LNCaP clone FGC (cell line): Measurements from ENCODE around the gene PLCG2.
"Not testable (repeated sequence)": the region's sequence is repeated elsewhere in the genome, so short reads cannot be mapped to it uniquely, and the experiment has no call there.

Source experiments
- DNase-seq: peaks from one replicate; pipeline ENCODE4 v3.0.0-alpha.2; 2011; ENCODE audit warnings: low read depth
- H3K4me3 ChIP-seq: 2 replicates; pipeline ENCODE4 v1.5.1; 2011; ENCODE audit warnings: mild to moderate bottlenecking, low read depth, low read length, control low read depth
- CTCF ChIP-seq: IDR thresholded peaks from 2 replicates; pipeline ENCODE4 v1.5.1; 2012; ENCODE audit warnings: mild to moderate bottlenecking; ENCODE audit not compliant: control insufficient read depth, insufficient read depth; ENCODE audit errors: extremely low read depth

The PLCG2 gene

DNA sequence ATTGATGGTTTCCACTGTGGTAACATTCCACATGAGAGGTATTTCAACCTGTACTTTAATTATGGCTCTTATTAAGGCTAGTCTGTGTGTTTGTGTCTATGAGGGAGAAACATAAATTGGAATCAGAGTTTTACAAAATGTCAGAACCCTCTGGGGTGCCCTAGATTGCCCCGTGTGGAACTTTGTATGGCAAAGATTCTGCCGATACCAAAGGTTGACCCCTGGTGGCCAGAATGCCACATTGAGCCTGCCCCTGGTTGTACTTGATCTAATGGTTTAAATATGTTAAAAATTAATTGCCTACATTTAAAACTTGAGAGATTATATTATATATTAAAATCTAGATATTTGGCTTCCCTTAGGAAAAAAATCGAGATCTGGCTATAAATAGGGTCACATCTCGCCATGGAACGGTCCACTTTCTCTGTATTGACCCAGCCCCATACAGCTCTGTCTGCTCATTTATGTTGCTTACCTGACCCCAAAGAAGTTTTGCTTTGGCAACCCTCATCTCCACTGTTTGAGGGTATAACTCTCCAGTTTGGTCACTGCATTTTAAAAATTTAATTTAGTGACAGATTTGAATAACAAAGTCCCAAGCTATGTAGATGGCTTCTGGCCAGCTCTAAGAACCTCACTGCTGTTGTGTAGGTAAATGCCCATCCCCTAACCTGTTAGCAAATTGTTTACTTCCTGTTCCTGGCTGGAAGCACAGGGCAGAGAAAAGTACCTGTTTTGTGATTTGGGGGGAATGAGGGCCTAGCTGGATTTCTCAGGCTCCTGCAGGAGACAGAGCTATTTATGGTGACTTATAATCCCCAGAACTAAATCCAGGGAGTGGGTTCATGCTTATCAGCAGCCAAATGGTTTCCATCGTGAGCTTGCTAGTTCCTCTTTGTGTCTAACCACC lies 95.0 kb downstream of the PLCG2 start:
- no peak overlapping the region for H3K4me3 ChIP-seq
- peak; percentile 75 for TF ChIP-seq CTCF
- DNase-seq, result no peak

GRCh38 chr16:81875461-81875860 lies 96.4 kb downstream of the PLCG2 start:
- H3K4me3 ChIP-seq, result no peak overlapping the region
- no peak for DNase-seq
- no peak for TF ChIP-seq CTCF

DNA sequence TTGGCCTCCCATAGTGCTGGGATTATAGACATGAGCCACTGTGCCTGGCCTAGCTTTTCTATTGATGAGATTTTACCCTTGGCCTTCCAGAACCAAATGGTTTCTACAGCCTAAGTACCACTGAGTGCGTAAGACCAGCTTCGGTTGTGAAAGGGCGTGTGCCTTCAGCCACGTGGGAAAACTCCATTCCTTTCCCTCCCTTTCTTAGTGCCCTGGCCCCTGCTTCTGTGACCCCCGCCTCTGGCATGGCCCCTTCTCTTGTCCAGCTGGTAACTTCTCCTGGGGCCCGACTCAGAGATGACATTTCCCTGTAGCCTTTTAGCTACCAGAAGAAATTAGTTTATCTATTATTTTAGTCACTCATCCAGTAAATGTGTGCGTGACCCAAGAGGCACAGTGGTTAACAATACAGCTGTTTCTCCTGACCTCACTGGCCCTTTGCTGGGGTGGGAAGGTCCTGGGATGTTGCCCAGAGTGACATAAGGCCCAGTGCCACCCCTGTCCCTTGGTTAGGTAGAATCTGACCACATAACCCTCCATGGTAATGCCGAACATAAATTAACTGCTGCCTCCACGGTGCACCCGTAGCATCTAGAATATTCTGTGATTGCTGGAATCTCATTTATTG lies 97.3 kb downstream of the PLCG2 start:
- H3K4me3 ChIP-seq, result no peak overlapping the region
- no peak for TF ChIP-seq CTCF
- no peak for DNase-seq

DNA sequence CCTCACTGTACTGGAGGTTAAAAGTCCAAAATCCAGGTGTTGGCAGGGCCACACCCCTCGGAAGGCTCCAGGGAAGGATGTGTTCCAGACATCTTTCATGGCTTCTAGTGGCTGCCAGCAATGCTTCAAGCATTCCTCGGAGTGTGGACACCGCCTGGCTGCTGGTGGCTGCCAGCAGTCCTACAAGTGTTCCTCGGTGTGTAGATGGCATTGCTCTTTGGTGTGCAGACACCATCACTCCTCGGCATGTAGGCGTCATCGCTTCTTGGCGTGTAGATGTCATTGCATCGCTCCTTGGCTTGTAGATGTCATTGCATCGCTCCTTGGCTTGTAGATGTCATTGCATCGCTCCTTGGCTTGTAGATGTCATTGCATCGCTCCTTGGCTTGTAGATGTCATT lies 98.4 kb downstream of the PLCG2 start:
- not testable (repeated sequence) for DNase-seq, H3K4me3 ChIP-seq

DNA sequence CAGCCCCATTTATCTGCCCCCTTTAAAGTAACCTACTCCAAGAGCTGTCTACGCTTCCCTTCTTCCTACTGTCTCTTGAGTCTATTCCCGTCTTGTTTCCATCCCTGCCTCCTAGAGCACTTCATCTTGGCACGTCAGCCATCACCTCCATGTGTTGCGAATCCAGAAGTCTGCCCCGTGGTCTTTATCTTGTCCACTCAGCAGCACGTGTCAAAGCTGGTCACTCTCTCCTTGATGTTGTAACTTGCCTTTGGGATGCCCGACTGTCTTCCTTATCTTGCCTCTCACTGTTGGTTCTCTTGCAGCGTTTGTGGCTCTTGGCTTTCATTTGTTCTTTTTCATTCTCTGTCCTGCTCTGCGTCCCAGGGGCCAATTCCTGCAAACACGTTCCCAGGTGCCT lies 99.4 kb downstream of the PLCG2 start:
- no peak for TF ChIP-seq CTCF
- DNase-seq, result no peak
- H3K4me3 ChIP-seq, result no peak overlapping the region

- no peak for TF ChIP-seq CTCF
- no peak for DNase-seq
- no peak overlapping the region for H3K4me3 ChIP-seq
Measured at GRCh38 chr16:81879625-81880024, 100.5 kb downstream of the PLCG2 start.

- H3K4me3 ChIP-seq, result no peak overlapping the region
- no peak for TF ChIP-seq CTCF
- no peak for DNase-seq
Measured at GRCh38 chr16:81880816-81881215, 101.7 kb downstream of the PLCG2 start.
